Islet precursor cell (in vitro differentiated cells): ENCODE results near the gene PDIA4.
A peak's percentile ranks its signal among the peaks of the same experiment; 100 is the strongest.
"Not testable (repeated sequence)": the region's sequence is repeated elsewhere in the genome, so short reads cannot be mapped to it uniquely, and the experiment has no call there.

Experiments
- DNase-seq: peaks from one replicate; pipeline ENCODE4 v3.0.0-alpha.2; 2018

The PDIA4 gene

GRCh38 chr7:149030439-149030838 lies 2.1 kb upstream of the PDIA4 start:
- DNase-seq = not testable (repeated sequence)

- no peak for DNase-seq
These were observed 527 bp downstream of the PDIA4 start for GRCh38 chr7:149027611-149028345.

- DNase-seq = no peak
These were observed 1.2 kb downstream of the PDIA4 start for GRCh38 chr7:149027055-149027454.

GRCh38 chr7:149023662-149024061 lies 4.6 kb downstream of the PDIA4 start:
- no peak for DNase-seq

- DNase-seq = no peak
These were observed 5.4 kb downstream of the PDIA4 start for GRCh38 chr7:149022756-149023360.

GRCh38 chr7:149021725-149022062 lies 6.6 kb downstream of the PDIA4 start:
- DNase-seq = no peak

- DNase-seq = no peak
These were observed 7.8 kb downstream of the PDIA4 start for GRCh38 chr7:149020483-149020882.

GRCh38 chr7:149016876-149017275 lies 11.4 kb downstream of the PDIA4 start:
- no peak for DNase-seq

- no peak for DNase-seq
These were observed 14.0 kb downstream of the PDIA4 start for GRCh38 chr7:149014309-149014708.

GRCh38 chr7:149013876-149014275 lies 14.4 kb downstream of the PDIA4 start:
- no peak for DNase-seq

GRCh38 chr7:149012730-149013129 lies 15.6 kb downstream of the PDIA4 start:
- not testable (repeated sequence) for DNase-seq

- no peak for DNase-seq
These were observed 16.8 kb downstream of the PDIA4 start for GRCh38 chr7:149011491-149011890.

GRCh38 chr7:149010451-149010850 lies 17.9 kb downstream of the PDIA4 start:
- no peak for DNase-seq

GRCh38 chr7:149009527-149009926 lies 18.8 kb downstream of the PDIA4 start:
- no peak for DNase-seq

GRCh38 chr7:149007611-149008010 lies 20.7 kb downstream of the PDIA4 start:
- peak; percentile 60 for DNase-seq

GRCh38 chr7:149007146-149007545 lies 21.2 kb downstream of the PDIA4 start:
- DNase-seq = no peak

GRCh38 chr7:149006345-149006725 lies 22.0 kb downstream of the PDIA4 start:
- no peak for DNase-seq

GRCh38 chr7:149005427-149006344 lies 22.6 kb downstream of the PDIA4 start:
- peak; percentile 76 for DNase-seq

- DNase-seq = no peak
These were observed 23.6 kb downstream of the PDIA4 start for GRCh38 chr7:149004405-149005370.

- no peak for DNase-seq
These were observed 24.6 kb downstream of the PDIA4 start for GRCh38 chr7:149003560-149004305.

GRCh38 chr7:149003018-149003417 lies 25.3 kb downstream of the PDIA4 start:
- DNase-seq = no peak

GRCh38 chr7:149002604-149003003 lies 25.7 kb downstream of the PDIA4 start:
- no peak for DNase-seq
